HCT116 (cell line): Measurements from ENCODE around the gene RREB1. TPM values are rescaled to one million over a fixed set of nuclear protein-coding genes. Genes with fewer than 3 reads are reported as not detected.

ENCODE experiments used
- ATAC-seq: fragments of 200-7000 bp; cut with Tn5 transposase; 2 replicates; pipeline ENCODE4 v1.9.1; 2020; ENCODE audit warnings: mild to moderate bottlenecking, moderate library complexity
- BruUV-seq: library from RNA; stranded (reverse); fragments of 400-500 nt; replicated peaks from 2 replicates; lab custom pipeline; 2021; lab: Mats Ljungman, UMichigan
- CTCF ChIA-PET: fragments of 300-600 bp; sonication (Branson Sonifier 250); formaldehyde crosslinking; loops from one replicate; lab custom pipeline; 2021; ENCODE audit warnings: antibody characterized with exemption; lab: Charles Lee
- POLR2A ChIA-PET: fragments of 300-600, 350-600 bp; sonication (Branson Sonifier 250); formaldehyde crosslinking; loops from one replicate; lab custom pipeline; 2021; ENCODE audit warnings: antibody characterized with exemption; lab: Charles Lee
- RAD21 ChIA-PET, 2 experiments: fragments of 300-600 bp; sonication (Branson Sonifier 250); formaldehyde crosslinking; loops; one replicate each; lab custom pipeline; 2023; ENCODE audit warnings: low total read pairs in 2 of 2; ENCODE audit not compliant: uncharacterized antibody in 2 of 2, unreplicated experiment in 2 of 2, low non-redundant PET in 1 of 2; lab: Charles Lee
- DNase-seq: peaks from one replicate; pipeline ENCODE4 v3.0.0-alpha.2; 2010; ENCODE audit warnings: low read depth, low spot score
- H2AFZ ChIP-seq: fragments of 200-600 bp; shearing (Covaris generic), sonication (generic); 2 replicates; pipeline ENCODE4 v1.6.1; 2017; ENCODE audit warnings: low read depth, mixed run types, mixed read lengths, antibody characterized with exemption, low read length; ENCODE audit not compliant: poor library complexity, severe bottlenecking
- H3K27ac ChIP-seq: 2 replicates; pipeline ENCODE4 v1.5.1; 2012; ENCODE audit warnings: low read depth, low read length
- H3K27me3 ChIP-seq: fragments of 200-600 bp; sonication (generic); 2 replicates; pipeline ENCODE4 v1.6.1; 2016; ENCODE audit warnings: mixed run types, low read length, mixed read lengths; ENCODE audit not compliant: insufficient read depth
- H3K36me3 ChIP-seq, 2 experiments: fragments of 200-500 bp in 1 of 2; fragments of 200-600 bp in 1 of 2; sonication (Bioruptor generic) in 1 of 2; sonication (generic) in 1 of 2; 2 replicates each; pipeline versions ENCODE4 v1.5.1 to v1.6.1; 2014 to 2016; ENCODE audit warnings: low read length in 2 of 2, inconsistent platforms in 1 of 2, mixed read lengths in 1 of 2, mixed run types in 1 of 2; ENCODE audit not compliant: insufficient read depth in 2 of 2, control insufficient read depth in 1 of 2
- H3K4me1 ChIP-seq, 2 experiments: fragments of 200-600 bp in 1 of 2; sonication (generic) in 1 of 2; 2 replicates each; pipeline versions ENCODE4 v1.5.1 to v1.6.1; 2012 to 2017; ENCODE audit warnings: low read length in 2 of 2, inconsistent platforms in 1 of 2, mild to moderate bottlenecking in 1 of 2, mixed read lengths in 1 of 2, mixed run types in 1 of 2, moderate library complexity in 1 of 2; ENCODE audit not compliant: insufficient read depth in 2 of 2, control insufficient read depth in 1 of 2
- H3K4me2 ChIP-seq: fragments of 200-600 bp; sonication (generic); 2 replicates; pipeline ENCODE4 v1.6.1; 2017; ENCODE audit warnings: mixed run types, low read length, mixed read lengths
- H3K4me3 ChIP-seq, 2 experiments: fragments of 200-600 bp in 1 of 2; sonication (generic) in 1 of 2; replicated peaks in 1 of 2; 2 replicates each; pipeline ENCODE4 v1.5.1; 2011 to 2016; ENCODE audit warnings: low read length in 2 of 2, control low read depth in 1 of 2, low read depth in 1 of 2, mild to moderate bottlenecking in 1 of 2, mixed read lengths in 1 of 2, mixed run types in 1 of 2
- H3K79me2 ChIP-seq: fragments of 200-600 bp; sonication (generic); 2 replicates; pipeline ENCODE4 v1.6.1; 2017; ENCODE audit warnings: mild to moderate bottlenecking, mixed run types, low read length, moderate library complexity, mixed read lengths; ENCODE audit not compliant: insufficient read depth
- H3K9ac ChIP-seq: fragments of 200-600 bp; sonication (generic); 2 replicates; pipeline ENCODE4 v1.6.1; 2016; ENCODE audit warnings: low read length, mixed read lengths
- H3K9me2 ChIP-seq: fragments of 200-600 bp; sonication (generic), shearing (Covaris generic); 2 replicates; pipeline ENCODE4 v1.6.1; 2017; ENCODE audit warnings: mixed run types, mild to moderate bottlenecking, moderate library complexity; ENCODE audit not compliant: insufficient read depth
- H3K9me3 ChIP-seq, 2 experiments: fragments of 200-500 bp in 1 of 2; fragments of 200-600 bp in 1 of 2; sonication (Bioruptor generic) in 1 of 2; sonication (generic) in 1 of 2; 2 replicates each; pipeline ENCODE4 v1.6.1; 2014 to 2017; ENCODE audit warnings: low read length in 2 of 2, mixed read lengths in 2 of 2, inconsistent platforms in 1 of 2, low read depth in 1 of 2, mild to moderate bottlenecking in 1 of 2, mixed run types in 1 of 2, moderate library complexity in 1 of 2; ENCODE audit not compliant: control insufficient read depth in 1 of 2, insufficient read depth in 1 of 2
- H4K20me1 ChIP-seq: fragments of 200-600 bp; sonication (generic), shearing (Covaris generic); 2 replicates; pipeline ENCODE4 v1.6.1; 2017; ENCODE audit warnings: mixed run types, mild to moderate bottlenecking, moderate library complexity; ENCODE audit not compliant: insufficient read depth
- ATF3 ChIP-seq: IDR thresholded peaks from 2 replicates; pipeline ENCODE4 v1.6.1; 2012
- CEBPB ChIP-seq: IDR thresholded peaks from 2 replicates; pipeline ENCODE4 v1.6.1; 2012; ENCODE audit warnings: low read depth
- ELF1 ChIP-seq: IDR thresholded peaks from 2 replicates; pipeline ENCODE4 v1.6.1; 2012; ENCODE audit warnings: low read depth, borderline replicate concordance
- EZH2phosphoT487 ChIP-seq: fragments of 200-600 bp; IDR thresholded peaks from 2 replicates; pipeline ENCODE4 v1.6.1; 2018; ENCODE audit warnings: antibody characterized with exemption, borderline replicate concordance
- FOSL1 ChIP-seq: IDR thresholded peaks from 2 replicates; pipeline ENCODE4 v1.6.1; 2012; ENCODE audit warnings: low read depth
- POLR2AphosphoS5 ChIP-seq: IDR thresholded peaks from 2 replicates; pipeline ENCODE4 v1.6.1; 2011; ENCODE audit warnings: mild to moderate bottlenecking, low read depth, low read length, moderate library complexity
- RAD21 ChIP-seq: IDR thresholded peaks from 2 replicates; pipeline ENCODE4 v1.6.1; 2012; ENCODE audit warnings: low read depth, mild to moderate bottlenecking
- SP1 ChIP-seq: IDR thresholded peaks from 2 replicates; pipeline ENCODE4 v1.6.1; 2012; ENCODE audit warnings: low read depth
- TCF7L2 ChIP-seq: IDR thresholded peaks from 2 replicates; pipeline ENCODE4 v1.7.0; 2011; ENCODE audit warnings: borderline replicate concordance, inconsistent platforms; ENCODE audit not compliant: insufficient read depth, insufficient read length; ENCODE audit errors: extremely low read depth
- YY1 ChIP-seq: IDR thresholded peaks from 2 replicates; pipeline ENCODE4 v1.6.1; 2011; ENCODE audit warnings: low read length, low read depth, moderate library complexity, mild to moderate bottlenecking; ENCODE audit not compliant: insufficient replicate concordance; ENCODE audit errors: extremely low read depth
- ZFX ChIP-seq: fragments of 450-650 bp; IDR thresholded peaks from 2 replicates; pipeline ENCODE4 v1.6.1; 2017
- intact Hi-C: fragments of 100-400 bp; cut with micrococcal nuclease; formaldehyde crosslinking; loops from 2 replicates; pipeline ENCODE4 v1.10.0; 2022
- total RNA-seq: library from RNA; stranded (reverse); gene quantifications from one replicate; pipeline ENCODE4 v1.2.1, GENCODE V29; 2021; ENCODE audit not compliant: unreplicated experiment

RREB1 gene
- total RNA-seq, 1 experiment from 2014 or later = 47.9 TPM

GRCh38 chr6:7190791-7191190, 83.0 kb downstream of the RREB1 start:
- DNase-seq = no peak
- H4K20me1 ChIP-seq = no peaks in the 10 kb centered on the region
- no peak for ATAC-seq
- no peak overlapping the region for H3K9ac ChIP-seq
- TF ChIP-seq RAD21 (0 out of 2 replicates have a peak, but pooled peaks have one; percentile 4), SP1 (no peak)
- no peak overlapping the region for H3K4me2 ChIP-seq
- H3K79me2 ChIP-seq = no peaks in the 10 kb centered on the region; the same call in 1 of the 2 replicates
- H3K4me1 ChIP-seq = no peaks in the 10 kb centered on the region
- H3K36me3 ChIP-seq = peaks cover 11 to 16% of the 10 kb centered on the region in 2 experiments; a peak in 2 of 4 replicates
- no peaks in the 10 kb centered on the region for H3K9me3 ChIP-seq
- H3K27me3 ChIP-seq = no peaks in the 10 kb centered on the region
- BruUV-seq = no TSS peak
- no peak overlapping the region for H3K4me3 ChIP-seq
- POLR2A ChIA-PET = no interaction called here
- no peak overlapping the region for H3K27ac ChIP-seq
- H3K9me2 ChIP-seq = no peaks in the 10 kb centered on the region
- no peak overlapping the region for H2AFZ ChIP-seq
- intact Hi-C loops = no loop called here
- CTCF ChIA-PET = no interaction called here
- RAD21 ChIA-PET = no interaction called here

- DNase-seq (no peak), ATAC-seq (no peak)
- Histone ChIP-seq H3K79me2 (no peaks in the 10 kb centered on the region; the same call in 1 of the 2 replicates), H4K20me1 (no peaks in the 10 kb centered on the region), H3K27ac (no peak overlapping the region), H3K36me3 (peaks cover 11 to 13% of the 10 kb centered on the region in 2 experiments; a peak in 2 of 4 replicates), H2AFZ (no peak overlapping the region), H3K4me1 (no peaks in the 10 kb centered on the region), H3K4me2 (no peak overlapping the region), H3K9ac (no peak overlapping the region), H3K9me2 (no peaks in the 10 kb centered on the region), H3K4me3 (no peak overlapping the region), H3K27me3 (no peaks in the 10 kb centered on the region), H3K9me3 (no peaks in the 10 kb centered on the region)
- POLR2A ChIA-PET = interaction anchor here (0.6 kb wide), 1 partner anchor 40 kb away, joined by 3 read pairs; no protein-coding TSS in a partner anchor
- BruUV-seq = no TSS peak
- RAD21 ChIA-PET = no interaction called here
- intact Hi-C loops = no loop called here
- TF ChIP-seq ELF1 (no peak), ATF3 (no peak), POLR2AphosphoS5 (no peak), EZH2phosphoT487 (no peak), YY1 (no peak), TCF7L2 (no peak), FOSL1 (no peak), CEBPB (no peak), ZFX (no peak)
- CTCF ChIA-PET = no interaction called here
Measured at GRCh38 chr6:7193122-7193521, 85.4 kb downstream of the RREB1 start.
